WTC11 (cell line): ENCODE measurements around the gene WWOX. TPM values are rescaled to one million over a fixed set of nuclear protein-coding genes. Genes with fewer than 3 reads are reported as not detected.

ENCODE experiments used
- ATAC-seq: fragments of 200-7000 bp; cut with Tn5 transposase; 2 replicates; pipeline ENCODE4 v1.10.0; 2021; ENCODE audit warnings: mild to moderate bottlenecking, moderate library complexity
- CTCF ChIA-PET: fragments of 300-600 bp; sonication (Branson Sonifier 250); formaldehyde crosslinking; loops from one replicate; lab custom pipeline; 2021; ENCODE audit warnings: antibody characterized with exemption; lab: Charles Lee
- POLR2A ChIA-PET: fragments of 350-600 bp; sonication (Branson Sonifier 250); formaldehyde crosslinking; loops from one replicate; lab custom pipeline; 2021; ENCODE audit warnings: antibody characterized with exemption; lab: Charles Lee
- DNase-seq: peaks from one replicate; pipeline ENCODE4 v3.0.0; 2021; ENCODE audit warnings: low spot score
- H3K27ac Mint-ChIP-seq: 2 replicates; pipeline ENCODE4 v1.8.0; 2021; ENCODE audit warnings: mixed read lengths
- H3K27me3 Mint-ChIP-seq: 2 replicates; pipeline ENCODE4 v1.8.0; 2021; ENCODE audit warnings: low read depth, mild to moderate bottlenecking, moderate library complexity, mixed read lengths
- H3K36me3 Mint-ChIP-seq: 2 replicates; pipeline ENCODE4 v1.8.0; 2021; ENCODE audit warnings: mixed read lengths
- H3K4me1 Mint-ChIP-seq: 2 replicates; pipeline ENCODE4 v1.8.0; 2022; ENCODE audit warnings: mixed read lengths
- H3K4me3 Mint-ChIP-seq: 2 replicates; pipeline ENCODE4 v1.8.0; 2021; ENCODE audit warnings: mild to moderate bottlenecking, moderate library complexity, mixed read lengths
- H3K9me3 Mint-ChIP-seq: 2 replicates; pipeline ENCODE4 v1.8.0; 2021; ENCODE audit warnings: mixed read lengths
- ATF1 ChIP-seq: sonication (generic); formaldehyde crosslinking; IDR thresholded peaks from 2 replicates; pipeline ENCODE4 v1.8.1; 2023; ENCODE audit warnings: mild to moderate bottlenecking, moderate library complexity, missing genetic modification reagents
- CBFB ChIP-seq: sonication (generic); formaldehyde crosslinking; IDR thresholded peaks from 2 replicates; pipeline ENCODE4 v1.8.1; 2022; ENCODE audit warnings: mild to moderate bottlenecking, low read depth, missing genetic modification reagents
- ELF4 ChIP-seq: sonication (generic); formaldehyde crosslinking; IDR thresholded peaks from 2 replicates; pipeline ENCODE4 v1.8.1; 2022; ENCODE audit warnings: low read depth, mild to moderate bottlenecking, moderate library complexity, missing genetic modification reagents
- FOXJ3 ChIP-seq: sonication (generic); formaldehyde crosslinking; IDR thresholded peaks from 2 replicates; pipeline ENCODE4 v1.9.0; 2021; ENCODE audit warnings: missing genetic modification reagents, mild to moderate bottlenecking, borderline replicate concordance
- FOXK1 ChIP-seq: sonication (generic); formaldehyde crosslinking; IDR thresholded peaks from 2 replicates; pipeline ENCODE4 v1.8.0; 2022; ENCODE audit warnings: mild to moderate bottlenecking, moderate library complexity, missing genetic modification reagents
- GRHL2 ChIP-seq: fragments of 250-450 bp; sonication (Bioruptor Pico); IDR thresholded peaks from 2 replicates; pipeline ENCODE4 v1.8.0; 2022; ENCODE audit warnings: mild to moderate bottlenecking, moderate library complexity; ENCODE audit not compliant: insufficient replicate concordance, severe bottlenecking
- MXD4 ChIP-seq: fragments of 250-450 bp; sonication (Bioruptor Pico); IDR thresholded peaks from 2 replicates; pipeline ENCODE4 v1.8.0; 2021; ENCODE audit warnings: mild to moderate bottlenecking, moderate library complexity, borderline replicate concordance
- NFATC4 ChIP-seq: fragments of 250-450 bp; sonication (Bioruptor Pico); IDR thresholded peaks from 2 replicates; pipeline ENCODE4 v1.9.0; 2021; ENCODE audit warnings: mild to moderate bottlenecking
- OVOL2 ChIP-seq: fragments of 250-450 bp; sonication (Bioruptor Pico); IDR thresholded peaks from 2 replicates; pipeline ENCODE4 v1.9.0; 2021; ENCODE audit warnings: mild to moderate bottlenecking, borderline replicate concordance
- RORB ChIP-seq: fragments of 250-450 bp; sonication (Bioruptor Pico); IDR thresholded peaks from 2 replicates; pipeline ENCODE4 v1.9.0; 2021; ENCODE audit warnings: mild to moderate bottlenecking
- SMAD4 ChIP-seq: sonication (generic); formaldehyde crosslinking; IDR thresholded peaks from 2 replicates; pipeline ENCODE4 v1.8.0; 2022; ENCODE audit warnings: mild to moderate bottlenecking, missing genetic modification reagents
- TEAD1 ChIP-seq: sonication (generic); formaldehyde crosslinking; IDR thresholded peaks from 2 replicates; pipeline ENCODE4 v1.8.0; 2022; ENCODE audit warnings: mild to moderate bottlenecking, missing genetic modification reagents
- TP53 ChIP-seq: sonication (generic); formaldehyde crosslinking; IDR thresholded peaks from 2 replicates; pipeline ENCODE4 v1.8.1; 2023; ENCODE audit warnings: mild to moderate bottlenecking, missing genetic modification reagents
- ZBTB21 ChIP-seq: sonication (generic); formaldehyde crosslinking; IDR thresholded peaks from 2 replicates; pipeline ENCODE4 v1.8.1; 2023; ENCODE audit warnings: mild to moderate bottlenecking, missing genetic modification reagents, borderline replicate concordance
- ZNF138 ChIP-seq: sonication (generic); formaldehyde crosslinking; conservative IDR thresholded peaks from 2 replicates; pipeline ENCODE4 v1.8.1; 2022; ENCODE audit warnings: mild to moderate bottlenecking, moderate library complexity, missing genetic modification reagents
- total RNA-seq: library from RNA; stranded (reverse); gene quantifications from 3 replicates; pipeline ENCODE4 v1.2.3, GENCODE V29; 2021
- TF ChIP-seq, protein P1 (sequence below): sonication (generic); formaldehyde crosslinking; IDR thresholded peaks from 2 replicates; pipeline ENCODE4 v1.8.0; 2023; ENCODE audit warnings: missing genetic modification reagents, mild to moderate bottlenecking, borderline replicate concordance
- TF ChIP-seq, protein P2 (sequence below): sonication (generic); formaldehyde crosslinking; IDR thresholded peaks from 2 replicates; pipeline ENCODE4 v1.8.0; 2023; ENCODE audit warnings: mild to moderate bottlenecking, missing genetic modification reagents
- TF ChIP-seq, protein P3 (sequence below): sonication (generic); formaldehyde crosslinking; IDR thresholded peaks from 2 replicates; pipeline ENCODE4 v1.8.1; 2022; ENCODE audit warnings: mild to moderate bottlenecking, moderate library complexity, missing genetic modification reagents
- TF ChIP-seq, protein P4 (sequence below): fragments of 250-450 bp; sonication (Bioruptor Pico); IDR thresholded peaks from 2 replicates; pipeline ENCODE4 v1.9.0; 2021; ENCODE audit warnings: mild to moderate bottlenecking
- TF ChIP-seq, protein P5 (sequence below): sonication (generic); formaldehyde crosslinking; IDR thresholded peaks from 2 replicates; pipeline ENCODE4 v1.8.1; 2023; ENCODE audit warnings: mild to moderate bottlenecking, missing genetic modification reagents
- TF ChIP-seq, protein P6 (sequence below): fragments of 250-450 bp; sonication (Bioruptor Pico); IDR thresholded peaks from 2 replicates; pipeline ENCODE4 v1.9.0; 2021; ENCODE audit warnings: mild to moderate bottlenecking, borderline replicate concordance
- TF ChIP-seq, protein P7 (sequence below): sonication (generic); formaldehyde crosslinking; IDR thresholded peaks from 2 replicates; pipeline ENCODE4 v1.8.1; 2022; ENCODE audit warnings: missing genetic modification reagents, borderline replicate concordance

Gene WWOX
- total RNA-seq, 1 experiment from 2014 or later = 15.7 TPM

DNA sequence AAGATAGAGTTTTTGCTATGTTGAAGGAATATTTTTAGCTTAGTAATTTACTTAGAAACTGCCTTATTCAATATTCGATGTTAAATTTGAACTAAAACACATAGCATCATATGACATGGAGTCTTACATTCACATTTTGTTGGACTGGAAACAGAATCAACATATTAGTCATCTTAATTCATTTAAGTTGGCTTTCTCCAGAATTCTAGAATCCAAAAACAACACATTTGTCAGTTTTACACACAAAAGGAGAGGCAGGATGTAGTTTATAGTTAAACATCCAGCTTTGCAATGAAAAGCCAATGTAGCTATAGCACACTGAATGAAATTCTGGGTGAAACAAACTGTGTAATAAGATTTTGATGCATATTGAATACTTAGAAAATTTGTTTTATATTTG is 43.3 kb downstream of the WWOX start (continued):
- TF ChIP-seq, protein P1, sequence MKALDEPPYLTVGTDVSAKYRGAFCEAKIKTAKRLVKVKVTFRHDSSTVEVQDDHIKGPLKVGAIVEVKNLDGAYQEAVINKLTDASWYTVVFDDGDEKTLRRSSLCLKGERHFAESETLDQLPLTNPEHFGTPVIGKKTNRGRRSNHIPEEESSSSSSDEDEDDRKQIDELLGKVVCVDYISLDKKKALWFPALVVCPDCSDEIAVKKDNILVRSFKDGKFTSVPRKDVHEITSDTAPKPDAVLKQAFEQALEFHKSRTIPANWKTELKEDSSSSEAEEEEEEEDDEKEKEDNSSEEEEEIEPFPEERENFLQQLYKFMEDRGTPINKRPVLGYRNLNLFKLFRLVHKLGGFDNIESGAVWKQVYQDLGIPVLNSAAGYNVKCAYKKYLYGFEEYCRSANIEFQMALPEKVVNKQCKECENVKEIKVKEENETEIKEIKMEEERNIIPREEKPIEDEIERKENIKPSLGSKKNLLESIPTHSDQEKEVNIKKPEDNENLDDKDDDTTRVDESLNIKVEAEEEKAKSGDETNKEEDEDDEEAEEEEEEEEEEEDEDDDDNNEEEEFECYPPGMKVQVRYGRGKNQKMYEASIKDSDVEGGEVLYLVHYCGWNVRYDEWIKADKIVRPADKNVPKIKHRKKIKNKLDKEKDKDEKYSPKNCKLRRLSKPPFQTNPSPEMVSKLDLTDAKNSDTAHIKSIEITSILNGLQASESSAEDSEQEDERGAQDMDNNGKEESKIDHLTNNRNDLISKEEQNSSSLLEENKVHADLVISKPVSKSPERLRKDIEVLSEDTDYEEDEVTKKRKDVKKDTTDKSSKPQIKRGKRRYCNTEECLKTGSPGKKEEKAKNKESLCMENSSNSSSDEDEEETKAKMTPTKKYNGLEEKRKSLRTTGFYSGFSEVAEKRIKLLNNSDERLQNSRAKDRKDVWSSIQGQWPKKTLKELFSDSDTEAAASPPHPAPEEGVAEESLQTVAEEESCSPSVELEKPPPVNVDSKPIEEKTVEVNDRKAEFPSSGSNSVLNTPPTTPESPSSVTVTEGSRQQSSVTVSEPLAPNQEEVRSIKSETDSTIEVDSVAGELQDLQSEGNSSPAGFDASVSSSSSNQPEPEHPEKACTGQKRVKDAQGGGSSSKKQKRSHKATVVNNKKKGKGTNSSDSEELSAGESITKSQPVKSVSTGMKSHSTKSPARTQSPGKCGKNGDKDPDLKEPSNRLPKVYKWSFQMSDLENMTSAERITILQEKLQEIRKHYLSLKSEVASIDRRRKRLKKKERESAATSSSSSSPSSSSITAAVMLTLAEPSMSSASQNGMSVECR (CRISPR knock-in tag) = no peak
- TF ChIP-seq, protein P2, sequence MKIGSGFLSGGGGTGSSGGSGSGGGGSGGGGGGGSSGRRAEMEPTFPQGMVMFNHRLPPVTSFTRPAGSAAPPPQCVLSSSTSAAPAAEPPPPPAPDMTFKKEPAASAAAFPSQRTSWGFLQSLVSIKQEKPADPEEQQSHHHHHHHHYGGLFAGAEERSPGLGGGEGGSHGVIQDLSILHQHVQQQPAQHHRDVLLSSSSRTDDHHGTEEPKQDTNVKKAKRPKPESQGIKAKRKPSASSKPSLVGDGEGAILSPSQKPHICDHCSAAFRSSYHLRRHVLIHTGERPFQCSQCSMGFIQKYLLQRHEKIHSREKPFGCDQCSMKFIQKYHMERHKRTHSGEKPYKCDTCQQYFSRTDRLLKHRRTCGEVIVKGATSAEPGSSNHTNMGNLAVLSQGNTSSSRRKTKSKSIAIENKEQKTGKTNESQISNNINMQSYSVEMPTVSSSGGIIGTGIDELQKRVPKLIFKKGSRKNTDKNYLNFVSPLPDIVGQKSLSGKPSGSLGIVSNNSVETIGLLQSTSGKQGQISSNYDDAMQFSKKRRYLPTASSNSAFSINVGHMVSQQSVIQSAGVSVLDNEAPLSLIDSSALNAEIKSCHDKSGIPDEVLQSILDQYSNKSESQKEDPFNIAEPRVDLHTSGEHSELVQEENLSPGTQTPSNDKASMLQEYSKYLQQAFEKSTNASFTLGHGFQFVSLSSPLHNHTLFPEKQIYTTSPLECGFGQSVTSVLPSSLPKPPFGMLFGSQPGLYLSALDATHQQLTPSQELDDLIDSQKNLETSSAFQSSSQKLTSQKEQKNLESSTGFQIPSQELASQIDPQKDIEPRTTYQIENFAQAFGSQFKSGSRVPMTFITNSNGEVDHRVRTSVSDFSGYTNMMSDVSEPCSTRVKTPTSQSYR = no peak
- TF ChIP-seq TP53 = no peak
- no peak for TF ChIP-seq CBFB
- TF ChIP-seq MXD4 (CRISPR knock-in tag) = no peak
- TF ChIP-seq, protein P3, sequence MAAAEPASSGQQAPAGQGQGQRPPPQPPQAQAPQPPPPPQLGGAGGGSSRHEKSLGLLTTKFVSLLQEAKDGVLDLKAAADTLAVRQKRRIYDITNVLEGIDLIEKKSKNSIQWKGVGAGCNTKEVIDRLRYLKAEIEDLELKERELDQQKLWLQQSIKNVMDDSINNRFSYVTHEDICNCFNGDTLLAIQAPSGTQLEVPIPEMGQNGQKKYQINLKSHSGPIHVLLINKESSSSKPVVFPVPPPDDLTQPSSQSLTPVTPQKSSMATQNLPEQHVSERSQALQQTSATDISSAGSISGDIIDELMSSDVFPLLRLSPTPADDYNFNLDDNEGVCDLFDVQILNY = no peak

DNA sequence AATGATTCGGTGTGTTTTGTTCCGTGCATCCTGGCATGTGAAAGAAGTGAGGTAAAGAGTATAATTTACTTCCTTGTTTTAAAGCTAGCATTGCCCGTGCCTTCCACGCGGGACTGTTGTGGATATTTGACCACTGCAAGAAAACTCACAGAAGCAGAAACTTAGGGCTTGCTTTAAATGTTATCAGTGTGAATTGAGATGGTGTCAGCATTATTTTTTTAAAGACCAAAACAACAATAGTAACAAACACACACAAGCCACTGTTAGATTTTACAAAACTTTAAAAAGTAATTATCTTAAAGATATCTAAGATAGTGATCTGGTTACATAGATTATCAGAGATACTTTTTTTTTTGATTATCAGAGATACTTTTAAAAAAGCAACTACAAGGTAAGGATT is 47.4 kb downstream of the WWOX start:
- Mint-ChIP-seq H3K36me3 (no peaks in the 10 kb centered on the region), H3K4me3 (no peak overlapping the region), H3K4me1 (no peaks in the 10 kb centered on the region), H3K9me3 (peaks cover 5% of the 10 kb centered on the region), H3K27me3 (no peaks in the 10 kb centered on the region), H3K27ac (no peak overlapping the region)
- DNase-seq = no peak
- ChIA-PET CTCF (interaction anchor here (1.1 kb wide), 1 partner anchor 9 kb away, joined by 4 read pairs; no protein-coding TSS in a partner anchor), POLR2A (interaction anchor here (1.0 kb wide), 1 partner anchor 12 kb away, joined by 3 read pairs; no protein-coding TSS in a partner anchor)
- no peak for ATAC-seq
- TF ChIP-seq ZBTB21 (CRISPR knock-in tag) (no peak), ZNF138 (CRISPR knock-in tag) (no peak), ATF1 (no peak), FOXJ3 (CRISPR knock-in tag) (no peak), FOXK1 (CRISPR knock-in tag) (no peak), NFATC4 (CRISPR knock-in tag) (no peak), TEAD1 (CRISPR knock-in tag) (no peak), RORB (no peak), ELF4 (CRISPR knock-in tag) (no peak), GRHL2 (CRISPR knock-in tag) (no peak), OVOL2 (CRISPR knock-in tag) (no peak), SMAD4 (CRISPR knock-in tag) (no peak)
- TF ChIP-seq, protein P4, sequence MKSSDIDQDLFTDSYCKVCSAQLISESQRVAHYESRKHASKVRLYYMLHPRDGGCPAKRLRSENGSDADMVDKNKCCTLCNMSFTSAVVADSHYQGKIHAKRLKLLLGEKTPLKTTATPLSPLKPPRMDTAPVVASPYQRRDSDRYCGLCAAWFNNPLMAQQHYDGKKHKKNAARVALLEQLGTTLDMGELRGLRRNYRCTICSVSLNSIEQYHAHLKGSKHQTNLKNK (CRISPR knock-in tag) = no peak
- TF ChIP-seq, protein P5, sequence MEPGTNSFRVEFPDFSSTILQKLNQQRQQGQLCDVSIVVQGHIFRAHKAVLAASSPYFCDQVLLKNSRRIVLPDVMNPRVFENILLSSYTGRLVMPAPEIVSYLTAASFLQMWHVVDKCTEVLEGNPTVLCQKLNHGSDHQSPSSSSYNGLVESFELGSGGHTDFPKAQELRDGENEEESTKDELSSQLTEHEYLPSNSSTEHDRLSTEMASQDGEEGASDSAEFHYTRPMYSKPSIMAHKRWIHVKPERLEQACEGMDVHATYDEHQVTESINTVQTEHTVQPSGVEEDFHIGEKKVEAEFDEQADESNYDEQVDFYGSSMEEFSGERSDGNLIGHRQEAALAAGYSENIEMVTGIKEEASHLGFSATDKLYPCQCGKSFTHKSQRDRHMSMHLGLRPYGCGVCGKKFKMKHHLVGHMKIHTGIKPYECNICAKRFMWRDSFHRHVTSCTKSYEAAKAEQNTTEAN (CRISPR knock-in tag) = no peak
- TF ChIP-seq, protein P6, sequence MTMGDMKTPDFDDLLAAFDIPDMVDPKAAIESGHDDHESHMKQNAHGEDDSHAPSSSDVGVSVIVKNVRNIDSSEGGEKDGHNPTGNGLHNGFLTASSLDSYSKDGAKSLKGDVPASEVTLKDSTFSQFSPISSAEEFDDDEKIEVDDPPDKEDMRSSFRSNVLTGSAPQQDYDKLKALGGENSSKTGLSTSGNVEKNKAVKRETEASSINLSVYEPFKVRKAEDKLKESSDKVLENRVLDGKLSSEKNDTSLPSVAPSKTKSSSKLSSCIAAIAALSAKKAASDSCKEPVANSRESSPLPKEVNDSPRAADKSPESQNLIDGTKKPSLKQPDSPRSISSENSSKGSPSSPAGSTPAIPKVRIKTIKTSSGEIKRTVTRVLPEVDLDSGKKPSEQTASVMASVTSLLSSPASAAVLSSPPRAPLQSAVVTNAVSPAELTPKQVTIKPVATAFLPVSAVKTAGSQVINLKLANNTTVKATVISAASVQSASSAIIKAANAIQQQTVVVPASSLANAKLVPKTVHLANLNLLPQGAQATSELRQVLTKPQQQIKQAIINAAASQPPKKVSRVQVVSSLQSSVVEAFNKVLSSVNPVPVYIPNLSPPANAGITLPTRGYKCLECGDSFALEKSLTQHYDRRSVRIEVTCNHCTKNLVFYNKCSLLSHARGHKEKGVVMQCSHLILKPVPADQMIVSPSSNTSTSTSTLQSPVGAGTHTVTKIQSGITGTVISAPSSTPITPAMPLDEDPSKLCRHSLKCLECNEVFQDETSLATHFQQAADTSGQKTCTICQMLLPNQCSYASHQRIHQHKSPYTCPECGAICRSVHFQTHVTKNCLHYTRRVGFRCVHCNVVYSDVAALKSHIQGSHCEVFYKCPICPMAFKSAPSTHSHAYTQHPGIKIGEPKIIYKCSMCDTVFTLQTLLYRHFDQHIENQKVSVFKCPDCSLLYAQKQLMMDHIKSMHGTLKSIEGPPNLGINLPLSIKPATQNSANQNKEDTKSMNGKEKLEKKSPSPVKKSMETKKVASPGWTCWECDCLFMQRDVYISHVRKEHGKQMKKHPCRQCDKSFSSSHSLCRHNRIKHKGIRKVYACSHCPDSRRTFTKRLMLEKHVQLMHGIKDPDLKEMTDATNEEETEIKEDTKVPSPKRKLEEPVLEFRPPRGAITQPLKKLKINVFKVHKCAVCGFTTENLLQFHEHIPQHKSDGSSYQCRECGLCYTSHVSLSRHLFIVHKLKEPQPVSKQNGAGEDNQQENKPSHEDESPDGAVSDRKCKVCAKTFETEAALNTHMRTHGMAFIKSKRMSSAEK (CRISPR knock-in tag) = no peak
- TF ChIP-seq, protein P7, sequence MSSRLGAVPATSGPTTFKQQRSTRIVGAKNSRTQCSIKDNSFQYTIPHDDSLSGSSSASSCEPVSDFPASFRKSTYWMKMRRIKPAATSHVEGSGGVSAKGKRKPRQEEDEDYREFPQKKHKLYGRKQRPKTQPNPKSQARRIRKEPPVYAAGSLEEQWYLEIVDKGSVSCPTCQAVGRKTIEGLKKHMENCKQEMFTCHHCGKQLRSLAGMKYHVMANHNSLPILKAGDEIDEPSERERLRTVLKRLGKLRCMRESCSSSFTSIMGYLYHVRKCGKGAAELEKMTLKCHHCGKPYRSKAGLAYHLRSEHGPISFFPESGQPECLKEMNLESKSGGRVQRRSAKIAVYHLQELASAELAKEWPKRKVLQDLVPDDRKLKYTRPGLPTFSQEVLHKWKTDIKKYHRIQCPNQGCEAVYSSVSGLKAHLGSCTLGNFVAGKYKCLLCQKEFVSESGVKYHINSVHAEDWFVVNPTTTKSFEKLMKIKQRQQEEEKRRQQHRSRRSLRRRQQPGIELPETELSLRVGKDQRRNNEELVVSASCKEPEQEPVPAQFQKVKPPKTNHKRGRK = no peak
